H1 (cell line): ENCODE measurements around the gene DNMT3L. TPM values are rescaled to one million over a fixed set of nuclear protein-coding genes. Genes with fewer than 3 reads are reported as not detected.

Experiments
- CTCF ChIA-PET: fragments of 300-600 bp; sonication (Branson Sonifier 250); formaldehyde crosslinking; loops from one replicate; lab custom pipeline; 2021; ENCODE audit not compliant: partially characterized antibody; lab: Charles Lee
- POLR2A ChIA-PET: fragments of 300-600 bp; sonication (Branson Sonifier 250); formaldehyde crosslinking; loops from one replicate; lab custom pipeline; 2021; ENCODE audit warnings: inconsistent platforms; ENCODE audit not compliant: partially characterized antibody; lab: Charles Lee
- DNase-seq, 2 experiments: peaks; one replicate each; pipeline versions ENCODE4 v3.0.0 to v3.0.0-alpha.2; 2010 to 2022; ENCODE audit warnings: low spot score in 2 of 2, low read depth in 1 of 2, mixed read lengths in 1 of 2
- FAIRE-seq: peaks from 2 replicates; lab custom pipeline; 2011; peaks lifted over from hg19 to GRCh38; lab: Jason Lieb, UNC
- H2AFZ ChIP-seq: 2 replicates; pipeline ENCODE4 v1.8.1; 2012; ENCODE audit warnings: low read length, inconsistent platforms
- H2AK5ac ChIP-seq: 2 replicates; pipeline ENCODE4 v1.6.1; 2013; ENCODE audit warnings: low read depth, low read length
- H2BK120ac ChIP-seq: replicated peaks from 2 replicates; pipeline ENCODE3; 2013; ENCODE audit warnings: low read depth, low read length, inconsistent platforms
- H2BK12ac ChIP-seq: 2 replicates; pipeline ENCODE4 v1.6.1; 2013; ENCODE audit warnings: low read depth, low read length
- H2BK15ac ChIP-seq: 2 replicates; pipeline ENCODE4 v1.6.1; 2013; ENCODE audit warnings: low read length
- H2BK20ac ChIP-seq: 2 replicates; pipeline ENCODE4 v1.6.1; 2013; ENCODE audit warnings: low read length
- H2BK5ac ChIP-seq: 2 replicates; pipeline ENCODE4 v1.6.1; 2013; ENCODE audit warnings: low read depth, low read length
- H3K14ac ChIP-seq: 2 replicates; pipeline ENCODE4 v1.6.1; 2013; ENCODE audit warnings: inconsistent platforms; ENCODE audit not compliant: insufficient read length
- H3K18ac ChIP-seq: 2 replicates; pipeline ENCODE4 v1.6.1; 2013; ENCODE audit warnings: low read length; ENCODE audit errors: extremely low read depth
- H3K23ac ChIP-seq: 2 replicates; pipeline ENCODE4 v1.6.1; 2013; ENCODE audit warnings: inconsistent platforms; ENCODE audit not compliant: insufficient read length
- H3K23me2 ChIP-seq: 2 replicates; pipeline ENCODE4 v1.6.1; 2013; ENCODE audit warnings: low read depth, low read length
- H3K27ac ChIP-seq: 2 replicates; pipeline ENCODE4 v1.6.1; 2011; ENCODE audit warnings: low read depth, low read length, inconsistent platforms
- H3K27me3 ChIP-seq, 4 experiments: replicated peaks in 1 of 4; 1 replicate in 1 of 4; 2 replicates in 3 of 4; pipeline versions ENCODE4 v1.6.1 to v1.8.1; 2011 to 2013; ENCODE audit warnings: low read length in 3 of 4, mild to moderate bottlenecking in 3 of 4, inconsistent platforms in 2 of 4, mixed read lengths in 2 of 4, moderate library complexity in 1 of 4; ENCODE audit not compliant: control insufficient read depth in 3 of 4, insufficient read depth in 3 of 4; ENCODE audit errors: extremely low read depth in 1 of 4
- H3K36me3 ChIP-seq, 4 experiments: 2 replicates each; pipeline versions ENCODE4 v1.6.1 to v1.8.1; 2011 to 2013; ENCODE audit warnings: mild to moderate bottlenecking in 4 of 4, low read length in 3 of 4, moderate library complexity in 2 of 4, control low read depth in 1 of 4, inconsistent platforms in 1 of 4; ENCODE audit not compliant: insufficient read depth in 4 of 4, control insufficient read depth in 2 of 4
- H3K4ac ChIP-seq: replicated peaks from 2 replicates; pipeline ENCODE3; 2013; ENCODE audit warnings: low read length, low read depth, mixed read lengths, inconsistent platforms; ENCODE audit not compliant: insufficient read length
- H3K4me1 ChIP-seq, 4 experiments: replicated peaks in 1 of 4; 1 replicate in 1 of 4; 2 replicates in 3 of 4; pipeline versions ENCODE4 v1.6.1 to v1.8.1; 2011 to 2013; ENCODE audit warnings: low read length in 3 of 4, inconsistent platforms in 2 of 4, mixed read lengths in 1 of 4; ENCODE audit not compliant: insufficient read depth in 4 of 4, control insufficient read depth in 3 of 4
- H3K4me2 ChIP-seq, 2 experiments: 2 replicates each; pipeline versions ENCODE4 v1.6.1 to v1.8.1; 2011 to 2013; ENCODE audit warnings: low read depth in 2 of 2, low read length in 2 of 2, control low read depth in 1 of 2, inconsistent platforms in 1 of 2, mild to moderate bottlenecking in 1 of 2; ENCODE audit not compliant: insufficient read depth in 1 of 2
- H3K4me3 ChIP-seq, 4 experiments: fragments of 200-600, 300-600 bp in 1 of 4; sonication (generic), shearing (Covaris generic), sonication (Bioruptor Twin) in 1 of 4; 2 replicates each; pipeline versions ENCODE4 v1.5.1 to v1.8.1; 2011 to 2016; ENCODE audit warnings: low read length in 4 of 4, low read depth in 3 of 4, control low read depth in 2 of 4, inconsistent platforms in 2 of 4, mild to moderate bottlenecking in 2 of 4, mixed read lengths in 1 of 4, moderate library complexity in 1 of 4; ENCODE audit not compliant: insufficient read depth in 2 of 4; ENCODE audit errors: extremely low read depth in 1 of 4
- H3K56ac ChIP-seq: replicated peaks from 2 replicates; pipeline ENCODE3; 2013; ENCODE audit warnings: low read depth, mild to moderate bottlenecking, mixed read lengths, low read length, inconsistent platforms; ENCODE audit not compliant: insufficient read length
- H3K79me1 ChIP-seq: 2 replicates; pipeline ENCODE4 v1.6.1; 2013; ENCODE audit warnings: low read depth, low read length, control low read depth
- H3K79me2 ChIP-seq, 2 experiments: 2 replicates each; pipeline versions ENCODE4 v1.6.1 to v1.8.1; 2012 to 2013; ENCODE audit warnings: low read length in 2 of 2, mild to moderate bottlenecking in 2 of 2, inconsistent platforms in 1 of 2; ENCODE audit not compliant: insufficient read depth in 2 of 2, control insufficient read depth in 1 of 2
- H3K9ac ChIP-seq, 4 experiments: replicated peaks in 1 of 4; 1 replicate in 1 of 4; 2 replicates in 3 of 4; pipeline versions ENCODE4 v1.6.1 to v1.8.1; 2011 to 2013; ENCODE audit warnings: low read depth in 3 of 4, low read length in 3 of 4, control low read depth in 2 of 4, mild to moderate bottlenecking in 2 of 4, moderate library complexity in 2 of 4, inconsistent platforms in 1 of 4; ENCODE audit errors: extremely low read depth in 1 of 4
- H3K9me3 ChIP-seq, 2 experiments: 2 replicates each; pipeline versions ENCODE4 v1.6.1 to v1.8.1; 2012 to 2013; ENCODE audit warnings: mild to moderate bottlenecking in 2 of 2, moderate library complexity in 2 of 2, control low read depth in 1 of 2, inconsistent platforms in 1 of 2, low read depth in 1 of 2, low read length in 1 of 2, mixed read lengths in 1 of 2; ENCODE audit not compliant: insufficient read depth in 2 of 2
- H4K20me1 ChIP-seq, 2 experiments: replicated peaks in 1 of 2; 2 replicates each; pipeline versions ENCODE3 to v1.8.1; 2011 to 2013; ENCODE audit warnings: inconsistent platforms in 2 of 2, low read length in 2 of 2, mild to moderate bottlenecking in 1 of 2; ENCODE audit not compliant: insufficient read depth in 2 of 2, control insufficient read depth in 1 of 2
- H4K5ac ChIP-seq: 2 replicates; pipeline ENCODE4 v1.6.1; 2013; ENCODE audit warnings: low read length, low read depth, mixed read lengths, inconsistent platforms; ENCODE audit not compliant: insufficient read length
- H4K8ac ChIP-seq: 2 replicates; pipeline ENCODE4 v1.8.0; 2013; ENCODE audit warnings: mild to moderate bottlenecking, moderate library complexity, low read length, inconsistent platforms; ENCODE audit not compliant: insufficient read depth; ENCODE audit errors: extremely low read depth
- H4K91ac ChIP-seq: replicated peaks from 2 replicates; pipeline ENCODE3; 2013; ENCODE audit warnings: low read length, mixed read lengths, inconsistent platforms; ENCODE audit not compliant: insufficient read length
- GTF2F1 ChIP-seq: IDR thresholded peaks from 2 replicates; pipeline ENCODE4 v1.6.1; 2012; ENCODE audit warnings: low read depth, low read length, improper control_type of control experiment, borderline replicate concordance
- WGBS, 2 experiments: shearing (Covaris generic) in 1 of 2; methylation state at CpG; one replicate each; pipeline versions ENCODE4 v1.1.6 to v1.1.7; 2013 to 2015; ENCODE audit warnings: low lambda C conversion rate in 2 of 2, mixed read lengths in 2 of 2, inconsistent platforms in 1 of 2, low coverage in 1 of 2, missing lambda C conversion rate in 1 of 2; ENCODE audit not compliant: insufficient replicate concordance in 2 of 2, insufficient coverage in 1 of 2, insufficient read length in 1 of 2; ENCODE audit errors: extremely low coverage in 1 of 2, missing lambda C conversion rate in 1 of 2; 5-methylcytosine and 5-hydroxymethylcytosine counted together
- polyA plus RNA-seq, 7 experiments: library from polyadenylated mRNA; depleted of rRNA in 3 of 7; stranded (reverse) in 5 of 7; unstranded in 2 of 7; fragments of >200 nt in 5 of 7; fragments of 200-250 nt in 2 of 7; gene quantifications; 1 replicate in 5 of 7; 2 replicates in 1 of 7; 4 replicates in 1 of 7; pipeline versions ENCODE4 v1.2.1 to v1.2.3, GENCODE V29; 2011 to 2013; ENCODE audit warnings: missing spikeins in 2 of 7, mixed read lengths in 2 of 7
- total RNA-seq: library from RNA; stranded (reverse); fragmentation: NEBNext Ultra II Directional; extraction: Animal tissue kit (Norgen Biotek cat#: 25700); gene quantifications from 2 replicates; pipeline ENCODE4 v1.2.1, GENCODE V29; 2021

Gene DNMT3L
- total and polyA plus RNA-seq, 2 of the 8 experiments (the other 6 are each of a cell fraction or from before 2014, with no cell fraction given): 0.06 TPM; not detected in 1

DNA sequence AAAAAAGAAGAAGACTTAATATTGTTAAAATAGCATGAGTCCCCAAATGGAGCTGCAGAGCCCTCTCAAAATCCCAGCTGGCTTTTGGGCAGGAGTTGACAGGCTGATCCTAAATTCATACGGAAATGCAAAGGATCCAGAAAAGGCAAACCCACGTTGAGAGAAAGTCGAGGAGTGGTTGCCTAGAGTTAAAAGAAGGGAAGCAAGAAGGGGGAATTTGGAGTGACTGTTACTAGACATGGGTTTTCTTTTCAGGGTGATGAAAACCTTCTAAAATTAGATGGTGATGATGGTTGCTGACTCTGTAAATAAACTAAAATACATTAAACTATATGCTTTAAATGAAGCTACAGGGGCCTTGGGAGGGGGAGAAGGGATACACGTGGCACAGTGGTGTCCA is 1.6 kb downstream of the DNMT3L start:
- H3K9me3 ChIP-seq: no peaks in the 10 kb centered on the region
- TF ChIP-seq GTF2F1: no peak
- TF ChIP-seq, all 59 proteins: peak for 0
- no peak overlapping the region for H4K91ac ChIP-seq
- no peak overlapping the region for H3K18ac ChIP-seq
- no peak overlapping the region for H3K9ac ChIP-seq
- no peak overlapping the region for H3K4me2 ChIP-seq
- no peak overlapping the region for H3K4me3 ChIP-seq
- no peaks in the 10 kb centered on the region for H3K23me2 ChIP-seq
- H2BK20ac ChIP-seq: no peak overlapping the region
- H2AFZ ChIP-seq: no peak overlapping the region
- no peaks in the 10 kb centered on the region for H3K27me3 ChIP-seq
- ChIA-PET POLR2A (no interaction called here), CTCF (interaction anchor here (2.6 kb wide), 1 partner anchor 37 kb away, joined by 8 read pairs; no protein-coding TSS in a partner anchor)
- no peak for FAIRE-seq
- no peak overlapping the region for H3K27ac ChIP-seq
- no peak overlapping the region for H2AK5ac ChIP-seq
- H4K8ac ChIP-seq: no peak overlapping the region
- H4K20me1 ChIP-seq: no peaks in the 10 kb centered on the region
- no peak overlapping the region for H2BK5ac ChIP-seq
- peaks cover 0 to 7% (median 4%) of the 10 kb centered on the region in 4 experiments; a peak in 6 of 7 replicates for H3K4me1 ChIP-seq
- H3K4ac ChIP-seq: no peak overlapping the region
- no peaks in the 10 kb centered on the region for H3K79me2 ChIP-seq
- H2BK12ac ChIP-seq: no peak overlapping the region
- DNase-seq: no peak
- H3K14ac ChIP-seq: no peak overlapping the region
- no peak overlapping the region for H2BK120ac ChIP-seq
- no peak overlapping the region for H3K23ac ChIP-seq
- H4K5ac ChIP-seq: no peak overlapping the region
- H3K79me1 ChIP-seq: no peaks in the 10 kb centered on the region
- no peak overlapping the region for H3K56ac ChIP-seq
- WGBS, 2 experiments: 85% methylated on average over 4 of the region's 4 CpGs; no CpG with 5 or more reads in 1 of the 2 experiments
- H2BK15ac ChIP-seq: no peak overlapping the region
- H3K36me3 ChIP-seq: no peaks in the 10 kb centered on the region
